ENCODE data around the gene TBC1D20.
A peak's percentile ranks its signal among the peaks of the same experiment; 100 is the strongest.

The TBC1D20 gene

GRCh38 chr20:462199-462991 is at the start of gene TBC1D20:
TBC1D20 (minus strand) TSS chr20:462533; CDS start chr20:462405, 128 bp downstream.
- peak; percentile 45; the same call in 1 of the 2 replicates for TF ChIP-seq CTCF (IDR thresholded peaks at IDR 0.05)

- peak; percentile 11; the same call in 1 of the 2 replicates for TF ChIP-seq CTCF (IDR thresholded peaks at IDR 0.05)
These were observed 48.2 kb upstream of the TBC1D20 start for GRCh38 chr20:510328-511057.

- no peak for TF ChIP-seq CTCF (IDR thresholded peaks at IDR 0.05)
These were observed 45.5 kb upstream of the TBC1D20 start for GRCh38 chr20:507761-508332.

- TF ChIP-seq CTCF (IDR thresholded peaks at IDR 0.05): no peak
These were observed 44.8 kb upstream of the TBC1D20 start for GRCh38 chr20:507006-507758.

GRCh38 chr20:504632-505075 is 42.3 kb upstream of the TBC1D20 start:
- no peak for TF ChIP-seq CTCF (IDR thresholded peaks at IDR 0.05)

GRCh38 chr20:503048-503737 is 40.9 kb upstream of the TBC1D20 start:
- TF ChIP-seq CTCF (IDR thresholded peaks at IDR 0.05): no peak
